ENCODE results near the gene ADAMTS16. TPM values are rescaled to one million over a fixed set of nuclear protein-coding genes. Genes with fewer than 3 reads are reported as not detected.

ADAMTS16 gene
- total RNA-seq, 4 donors from 2014 or later = not detected

GRCh38 chr5:5335700-5336264 lies 195.7 kb downstream of the ADAMTS16 start:
- DNase-seq (no peak), ATAC-seq (no peak)
- Histone ChIP-seq H3K4me3 (no peak overlapping the region), H3K4me1 (peaks cover 10 to 21% of the 10 kb centered on the region in 2 donors), H3K9me3 (no peaks in the 10 kb centered on the region), H3K27me3 (no peaks in the 10 kb centered on the region), H3K36me3 (no peaks in the 10 kb centered on the region), H3K27ac (no peak overlapping the region)
- intact Hi-C loops (cut with DNase I; ENCODE audit: low total_unique reads) (no loop called here), in situ Hi-C loops (cut with MboI; ENCODE audit: low sequenced_read_pairs in 4 of 4) (no loop called here)
- TF ChIP-seq CTCF (IDR thresholded peaks at IDR 0.05 in 4 of 5, conservative IDR thresholded peaks at IDR 0.05 in 1 of 5) = no peak
- TF ChIP-seq POLR2A (IDR thresholded peaks at IDR 0.05) = no peak

GRCh38 chr5:5339257-5339656 lies 199.1 kb downstream of the ADAMTS16 start:
- in situ Hi-C loops (cut with MboI; ENCODE audit: low sequenced_read_pairs in 4 of 4) (no loop called here), intact Hi-C loops (cut with DNase I; ENCODE audit: low total_unique reads) (no loop called here)
- Histone ChIP-seq H3K36me3 (no peaks in the 10 kb centered on the region), H3K4me1 (peaks cover 10 to 11% of the 10 kb centered on the region in 2 donors), H3K27me3 (no peaks in the 10 kb centered on the region), H3K27ac (peak overlapping the region in 2 of 4 donors; percentile 71 to 73), H3K4me3 (no peak overlapping the region), H3K9me3 (no peaks in the 10 kb centered on the region)
- DNase-seq (no peak), ATAC-seq (no peak)
- TF ChIP-seq CTCF (IDR thresholded peaks at IDR 0.05 in 4 of 5, conservative IDR thresholded peaks at IDR 0.05 in 1 of 5) = no peak
- no peak for TF ChIP-seq POLR2A (IDR thresholded peaks at IDR 0.05)

- ATAC-seq (peak; percentile 98 to 99), DNase-seq (peak; percentile 68 to 89)
- H3K27me3 ChIP-seq = no peaks in the 10 kb centered on the region
- peak overlapping the region in 3 of 4 donors; percentile 6 to 16 (median 7) for H3K4me3 ChIP-seq
- intact Hi-C loops (cut with DNase I; ENCODE audit: low total_unique reads) = loop anchor here (2.0 to 5.0 kb wide), 5 partner anchors 25 to 198 kb away; partner anchors contain the start of genes ADAMTS16 and ICE1
- no peaks in the 10 kb centered on the region for H3K9me3 ChIP-seq
- no peak for TF ChIP-seq POLR2A (IDR thresholded peaks at IDR 0.05)
- TF ChIP-seq CTCF (IDR thresholded peaks at IDR 0.05 in 4 of 5, conservative IDR thresholded peaks at IDR 0.05 in 1 of 5) = peak; percentile 45 to 62 (median 51)
- in situ Hi-C loops (cut with MboI; ENCODE audit: low sequenced_read_pairs in 4 of 4) = no loop called here
- no peaks in the 10 kb centered on the region for H3K36me3 ChIP-seq
- H3K27ac ChIP-seq = peak overlapping the region; percentile 71 to 80 (median 76)
- peaks cover 11 to 13% of the 10 kb centered on the region in 2 donors for H3K4me1 ChIP-seq
Observed at GRCh38 chr5:5340206-5340729, 200.1 kb downstream of the ADAMTS16 start.

GRCh38 chr5:5341531-5342292 lies 201.6 kb downstream of the ADAMTS16 start:
- Histone ChIP-seq H3K27ac (peak overlapping the region in 3 of 4 donors; percentile 71 to 80 (median 73)), H3K9me3 (no peaks in the 10 kb centered on the region), H3K4me1 (peaks cover 11 to 13% of the 10 kb centered on the region in 2 donors), H3K4me3 (no peak overlapping the region), H3K27me3 (no peaks in the 10 kb centered on the region), H3K36me3 (no peaks in the 10 kb centered on the region)
- DNase-seq (no peak), ATAC-seq (no peak)
- intact Hi-C loops (cut with DNase I; ENCODE audit: low total_unique reads) (loop anchor here (2.0 to 5.0 kb wide), 5 partner anchors 27 to 199 kb away; partner anchors contain the start of genes ADAMTS16 and ICE1), in situ Hi-C loops (cut with MboI; ENCODE audit: low sequenced_read_pairs in 4 of 4) (no loop called here)
- TF ChIP-seq POLR2A (IDR thresholded peaks at IDR 0.05) (no peak), CTCF (IDR thresholded peaks at IDR 0.05 in 4 of 5, conservative IDR thresholded peaks at IDR 0.05 in 1 of 5) (no peak)
